Measurements from ENCODE around the gene DNAL4.

- TF ChIP-seq POLR2AphosphoS5 (IDR thresholded peaks at IDR 0.05; ENCODE audit: low read depth, low read length) (no peak), TAF1 (IDR thresholded peaks at IDR 0.05; ENCODE audit: low read depth, low read length) (no peak), POLR2A (IDR thresholded peaks at IDR 0.05; ENCODE audit: low read depth, low read length) (no peak)
These were observed 42.0 kb upstream of the DNAL4 start for GRCh38 chr22:38835888-38836301.

Data from GM12891 (cell line).